ENCODE measurements around the gene SEMA4G. TPM values are rescaled to one million over a fixed set of nuclear protein-coding genes. Genes with fewer than 3 reads are reported as not detected.

Gene SEMA4G
- total and polyA plus RNA-seq, 2 of the 4 experiments (the other 2 are of a cell fraction) = 0.90 to 8.7 TPM

GRCh38 chr10:101001659-101002035 is 32.3 kb downstream of the SEMA4G start:
- WGBS, 2 experiments (ENCODE audit: extremely low coverage in 2 of 2, insufficient read length in 1 of 2) = 100% methylated on average over 1 of the region's 5 CpGs; no CpG with 5 or more reads in 1 of the 2 experiments
- Histone ChIP-seq H2BK20ac (ENCODE audit: low read depth, low read length) (no peak overlapping the region), H4K5ac (ENCODE audit: low read depth, low read length) (peak overlapping the region; percentile 42; the same call in 1 of the 2 replicates), H3K4me1 (ENCODE audit: control insufficient read depth, insufficient read depth, low read length) (peaks cover 27% of the 10 kb centered on the region), H3K14ac (replicated peaks; ENCODE audit: low read depth, low read length) (peak overlapping the region; percentile 8), H2AK9ac (replicated peaks; ENCODE audit: low read depth, low read length, poor library complexity) (peak overlapping the region; percentile 21), H3K23ac (ENCODE audit: low read depth, low read length) (peak overlapping the region; percentile 19; the same call in 1 of the 2 replicates), H3K79me1 (ENCODE audit: low read depth in 1 of 2, low read length in 2 of 2) (peaks cover 22 to 67% of the 10 kb centered on the region in 2 experiments), H3K27ac (ENCODE audit: insufficient read depth, low read length) (peak overlapping the region; percentile 91), H4K20me1 (ENCODE audit: insufficient read depth, low read length) (peaks cover 56% of the 10 kb centered on the region), H3K4me3 (ENCODE audit: insufficient read depth, low read depth, low read length) (peak overlapping the region; percentile 78), H4K8ac (ENCODE audit: low read depth in 2 of 2, low read length in 2 of 2) (0 out of 4 replicates have a peak overlapping the region, but pooled peaks of 1 of the 2 experiments have one; percentile 32), H3K9me1 (ENCODE audit: insufficient read depth, low read length) (no peaks in the 10 kb centered on the region; the same call in none of the 2 replicates), H3K27me3 (ENCODE audit: control insufficient read depth, insufficient read depth, low read length) (no peaks in the 10 kb centered on the region), H3K18ac (ENCODE audit: low read depth, low read length) (peak overlapping the region; percentile 16; the same call in 1 of the 2 replicates), H2AFZ (replicated peaks; ENCODE audit: low read length, poor library complexity) (peak overlapping the region; percentile 34), H3K4me2 (ENCODE audit: low read depth, low read length) (peak overlapping the region; percentile 92), H4K91ac (ENCODE audit: insufficient read depth, low read depth, low read length) (peak overlapping the region; percentile 23; the same call in 1 of the 2 replicates), H3K9ac (ENCODE audit: low read depth, low read length) (peak overlapping the region; percentile 76), H2AK5ac (ENCODE audit: low read depth, low read length) (peak overlapping the region; percentile 65), H3K56ac (ENCODE audit: extremely low read depth, insufficient read depth, low read length) (no peak overlapping the region), H3K36me3 (ENCODE audit: control insufficient read depth, insufficient read depth, low read length) (peaks cover 41% of the 10 kb centered on the region), H3K4ac (ENCODE audit: low read depth, low read length) (peak overlapping the region; percentile 24), H3K9me3 (ENCODE audit: control insufficient read depth, insufficient read depth, low read length) (no peaks in the 10 kb centered on the region), H2BK120ac (ENCODE audit: low read depth, low read length) (no peak overlapping the region), H2BK5ac (ENCODE audit: low read depth, low read length, poor library complexity, severe bottlenecking) (peak overlapping the region; percentile 57), H2BK15ac (ENCODE audit: low read depth, low read length) (no peak overlapping the region)
- in situ Hi-C loops (cut with MboI; ENCODE audit: low sequenced_read_pairs) = no loop called here
- CTCF ChIA-PET = interaction anchor here (1.2 to 3.2 kb wide), 2 partner anchors 10 to 13 kb away, joined by 4 to 10 read pairs; no protein-coding TSS in a partner anchor
- POLR2A ChIA-PET (ENCODE audit: unreplicated experiment) = no interaction called here
- no TSS peak for BruUV-seq (replicated peaks)
- no peak for TF ChIP-seq CHD1 (IDR thresholded peaks at IDR 0.05; ENCODE audit: low read depth, low read length)
- TF ChIP-seq CTCF (conservative IDR thresholded peaks at IDR 0.05; ENCODE audit: low read depth, low read length) = no peak
- no peak for TF ChIP-seq MAFK (IDR thresholded peaks at IDR 0.05; ENCODE audit: low read depth, low read length)
- TF ChIP-seq SMC3 (IDR thresholded peaks at IDR 0.05; ENCODE audit: low read depth, low read length) = no peak
- TF ChIP-seq FOS (IDR thresholded peaks at IDR 0.05; ENCODE audit: low read depth, low read length) = no peak; the same call in 1 of the 2 replicates
- TF ChIP-seq RAD21 (IDR thresholded peaks at IDR 0.05; ENCODE audit: low read length) = no peak
- no peak for TF ChIP-seq MAZ (IDR thresholded peaks at IDR 0.05; ENCODE audit: borderline replicate concordance, low read depth, low read length)
- no peak for TF ChIP-seq NFE2L2 (IDR thresholded peaks at IDR 0.05; ENCODE audit: low read depth, low read length)
- no peak for TF ChIP-seq RCOR1 (IDR thresholded peaks at IDR 0.05; ENCODE audit: insufficient replicate concordance, low read length)
- TF ChIP-seq BHLHE40 (IDR thresholded peaks at IDR 0.05; ENCODE audit: low read depth, low read length) = no peak
- TF ChIP-seq MXI1 (IDR thresholded peaks at IDR 0.05; ENCODE audit: borderline replicate concordance, low read depth, low read length) = no peak
- TF ChIP-seq, protein P1, sequence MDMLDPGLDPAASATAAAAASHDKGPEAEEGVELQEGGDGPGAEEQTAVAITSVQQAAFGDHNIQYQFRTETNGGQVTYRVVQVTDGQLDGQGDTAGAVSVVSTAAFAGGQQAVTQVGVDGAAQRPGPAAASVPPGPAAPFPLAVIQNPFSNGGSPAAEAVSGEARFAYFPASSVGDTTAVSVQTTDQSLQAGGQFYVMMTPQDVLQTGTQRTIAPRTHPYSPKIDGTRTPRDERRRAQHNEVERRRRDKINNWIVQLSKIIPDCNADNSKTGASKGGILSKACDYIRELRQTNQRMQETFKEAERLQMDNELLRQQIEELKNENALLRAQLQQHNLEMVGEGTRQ (IDR thresholded peaks at IDR 0.05; ENCODE audit: low read depth, low read length) = no peak
- TF ChIP-seq, protein P2, sequence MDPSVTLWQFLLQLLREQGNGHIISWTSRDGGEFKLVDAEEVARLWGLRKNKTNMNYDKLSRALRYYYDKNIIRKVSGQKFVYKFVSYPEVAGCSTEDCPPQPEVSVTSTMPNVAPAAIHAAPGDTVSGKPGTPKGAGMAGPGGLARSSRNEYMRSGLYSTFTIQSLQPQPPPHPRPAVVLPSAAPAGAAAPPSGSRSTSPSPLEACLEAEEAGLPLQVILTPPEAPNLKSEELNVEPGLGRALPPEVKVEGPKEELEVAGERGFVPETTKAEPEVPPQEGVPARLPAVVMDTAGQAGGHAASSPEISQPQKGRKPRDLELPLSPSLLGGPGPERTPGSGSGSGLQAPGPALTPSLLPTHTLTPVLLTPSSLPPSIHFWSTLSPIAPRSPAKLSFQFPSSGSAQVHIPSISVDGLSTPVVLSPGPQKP (IDR thresholded peaks at IDR 0.05; ENCODE audit: borderline replicate concordance, low read depth, low read length) = no peak
- no peak for TF ChIP-seq RFX5 (IDR thresholded peaks at IDR 0.05; ENCODE audit: low read depth, low read length)
- TF ChIP-seq CEBPB (IDR thresholded peaks at IDR 0.05; ENCODE audit: low read depth, low read length) = no peak
- no peak for TF ChIP-seq POLR2A (IDR thresholded peaks at IDR 0.05; ENCODE audit: low read depth, low read length)
- intact Hi-C loops (cut with micrococcal nuclease) = no loop called here
- no peak for ATAC-seq (ENCODE audit: low read depth)
- no peak for DNase-seq
- dilution Hi-C loops (cut with HindIII; ENCODE audit: low sequenced_read_pairs, unreplicated experiment) = no loop called here
